Osteoblast (primary cell): ENCODE measurements around the gene CRLF2. TPM values are rescaled to one million over a fixed set of nuclear protein-coding genes. Genes with fewer than 3 reads are reported as not detected.
"Not testable (repeated sequence)": the region's sequence is repeated elsewhere in the genome, so short reads cannot be mapped to it uniquely, and the experiment has no call there.

Source experiments
- DNase-seq: peaks from one replicate; pipeline ENCODE4 v3.0.0; 2011; ENCODE audit warnings: low spot score, mixed read lengths; ENCODE audit not compliant: insufficient read length; ENCODE audit errors: missing footprints
- H2AFZ ChIP-seq: 2 replicates; pipeline ENCODE4 v1.6.0; 2011; ENCODE audit warnings: mild to moderate bottlenecking, low read length
- H3K27ac ChIP-seq: 2 replicates; pipeline ENCODE4 v1.5.1; 2011; ENCODE audit warnings: mild to moderate bottlenecking, low read depth, low read length, moderate library complexity
- H3K27me3 ChIP-seq: 2 replicates; pipeline ENCODE4 v1.6.0; 2012; ENCODE audit warnings: mild to moderate bottlenecking, control low read depth, inconsistent platforms, low read length, moderate library complexity; ENCODE audit not compliant: insufficient read depth
- H3K36me3 ChIP-seq: 2 replicates; pipeline ENCODE4 v1.5.1; 2011; ENCODE audit warnings: mild to moderate bottlenecking, low read length, control low read depth, moderate library complexity; ENCODE audit not compliant: insufficient read depth
- H3K4me1 ChIP-seq: 2 replicates; pipeline ENCODE4 v1.5.1; 2011; ENCODE audit warnings: mild to moderate bottlenecking, low read length, control low read depth, moderate library complexity; ENCODE audit not compliant: insufficient read depth
- H3K4me2 ChIP-seq: 2 replicates; pipeline ENCODE4 v1.6.0; 2011; ENCODE audit warnings: mild to moderate bottlenecking, low read length; ENCODE audit not compliant: insufficient read depth
- H3K4me3 ChIP-seq: fragments of 200-600 bp; sonication (generic); 3 replicates; pipeline ENCODE4 v1.5.1; 2012; ENCODE audit warnings: mild to moderate bottlenecking, low read length, inconsistent platforms; ENCODE audit not compliant: insufficient read depth
- H3K79me2 ChIP-seq: 2 replicates; pipeline ENCODE4 v1.6.0; 2012; ENCODE audit warnings: mild to moderate bottlenecking, low read length, control low read depth, inconsistent platforms; ENCODE audit not compliant: insufficient read depth
- H3K9me3 ChIP-seq: 2 replicates; pipeline ENCODE4 v1.5.1; 2011; ENCODE audit warnings: low read depth, low read length, control low read depth
- H4K20me1 ChIP-seq: 2 replicates; pipeline ENCODE4 v1.6.0; 2012; ENCODE audit warnings: mild to moderate bottlenecking, low read length, control low read depth; ENCODE audit not compliant: insufficient read depth
- CTCF ChIP-seq: IDR thresholded peaks from 2 replicates; pipeline ENCODE4 v1.5.1; 2011; ENCODE audit warnings: mild to moderate bottlenecking, low read depth, low read length, moderate library complexity; ENCODE audit errors: extremely low read depth
- total RNA-seq: library from RNA; depleted of rRNA; stranded (reverse); fragments of >200 nt; gene quantifications from 2 replicates; pipeline ENCODE4 v1.2.3, GENCODE V29; 2012

CRLF2 gene
- total RNA-seq, 1 donor, result 1.1 TPM

- Histone ChIP-seq H3K36me3 (no peaks in the 10 kb centered on the region), H3K4me1 (no peaks in the 10 kb centered on the region), H3K4me2 (no peak overlapping the region), H4K20me1 (no peaks in the 10 kb centered on the region), H3K27ac (no peak overlapping the region), H2AFZ (no peak overlapping the region), H3K9me3 (no peaks in the 10 kb centered on the region), H3K79me2 (no peaks in the 10 kb centered on the region), H3K4me3 (no peak overlapping the region), H3K27me3 (no peaks in the 10 kb centered on the region)
- TF ChIP-seq CTCF, result no peak
- no peak for DNase-seq
These were observed 49.2 kb downstream of the CRLF2 start for GRCh38 chrX:1163231-1163630.

- H2AFZ ChIP-seq, result no peak overlapping the region
- TF ChIP-seq CTCF, result no peak
- no peak for DNase-seq
- H3K4me1 ChIP-seq, result no peaks in the 10 kb centered on the region
- H3K27me3 ChIP-seq, result no peaks in the 10 kb centered on the region
- no peak overlapping the region for H3K4me2 ChIP-seq
- H4K20me1 ChIP-seq, result no peaks in the 10 kb centered on the region
- no peaks in the 10 kb centered on the region for H3K36me3 ChIP-seq
- H3K9me3 ChIP-seq, result no peaks in the 10 kb centered on the region
- H3K27ac ChIP-seq, result no peak overlapping the region
- H3K4me3 ChIP-seq, result no peak overlapping the region
- H3K79me2 ChIP-seq, result no peaks in the 10 kb centered on the region
These were observed 50.1 kb downstream of the CRLF2 start for GRCh38 chrX:1162119-1162916.

- Histone ChIP-seq H3K4me2 (no peak overlapping the region), H3K79me2 (no peaks in the 10 kb centered on the region), H3K36me3 (no peaks in the 10 kb centered on the region), H3K27me3 (no peaks in the 10 kb centered on the region), H3K9me3 (no peaks in the 10 kb centered on the region), H4K20me1 (no peaks in the 10 kb centered on the region), H3K4me3 (no peak overlapping the region), H3K27ac (no peak overlapping the region), H2AFZ (no peak overlapping the region), H3K4me1 (no peaks in the 10 kb centered on the region)
- DNase-seq, result no peak
- TF ChIP-seq CTCF, result no peak
These were observed 52.9 kb downstream of the CRLF2 start for GRCh38 chrX:1159548-1159947.

- not testable (repeated sequence) for DNase-seq, H3K79me2 ChIP-seq, H3K36me3 ChIP-seq, H3K4me3 ChIP-seq, H2AFZ ChIP-seq, H4K20me1 ChIP-seq, H3K4me2 ChIP-seq, H3K27me3 ChIP-seq, H3K27ac ChIP-seq, H3K9me3 ChIP-seq, H3K4me1 ChIP-seq
These were observed 55.6 kb downstream of the CRLF2 start for GRCh38 chrX:1156681-1157455.
